Measurements from ENCODE around the gene RSPRY1.
"Not testable (repeated sequence)": the region's sequence is repeated elsewhere in the genome, so short reads cannot be mapped to it uniquely, and the experiment has no call there.

RSPRY1 gene

DNA sequence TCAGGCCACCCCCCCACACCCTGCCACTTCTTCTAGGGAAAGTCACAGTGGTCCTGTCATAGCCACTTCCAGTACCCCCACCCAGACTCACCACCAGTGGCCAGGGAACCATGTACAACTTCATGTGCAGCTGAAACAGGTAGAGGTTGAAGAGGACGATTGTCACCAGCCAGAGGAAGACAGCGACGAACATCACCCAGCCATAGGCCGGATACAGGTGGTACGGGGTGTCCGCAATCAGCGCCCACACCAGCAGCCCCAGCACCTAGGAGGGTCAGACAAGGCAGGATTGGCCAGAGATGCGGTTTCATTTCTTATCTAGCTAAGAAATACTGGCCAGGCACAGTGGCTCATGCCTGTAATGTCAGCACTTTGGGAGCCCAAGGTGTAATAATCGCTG, 75.7 kb downstream of the RSPRY1 start:
- Histone ChIP-seq H3K4me1 (ENCODE audit: control insufficient read depth, insufficient read depth, low read length) (peaks cover 8% of the 10 kb centered on the region), H3K4me3 (ENCODE audit: low read length) (no peak overlapping the region), H3K9me3 (ENCODE audit: control insufficient read depth, low read length) (no peaks in the 10 kb centered on the region), H3K9ac (ENCODE audit: low read length) (no peak overlapping the region), H3K27me3 (replicated peaks; ENCODE audit: control insufficient read depth, insufficient read depth, low read length) (peaks cover 10% of the 10 kb centered on the region), H3K36me3 (ENCODE audit: control insufficient read depth, insufficient read depth, low read length, severe bottlenecking) (no peaks in the 10 kb centered on the region)
- no peak for DNase-seq (ENCODE audit: low read depth)

DNA sequence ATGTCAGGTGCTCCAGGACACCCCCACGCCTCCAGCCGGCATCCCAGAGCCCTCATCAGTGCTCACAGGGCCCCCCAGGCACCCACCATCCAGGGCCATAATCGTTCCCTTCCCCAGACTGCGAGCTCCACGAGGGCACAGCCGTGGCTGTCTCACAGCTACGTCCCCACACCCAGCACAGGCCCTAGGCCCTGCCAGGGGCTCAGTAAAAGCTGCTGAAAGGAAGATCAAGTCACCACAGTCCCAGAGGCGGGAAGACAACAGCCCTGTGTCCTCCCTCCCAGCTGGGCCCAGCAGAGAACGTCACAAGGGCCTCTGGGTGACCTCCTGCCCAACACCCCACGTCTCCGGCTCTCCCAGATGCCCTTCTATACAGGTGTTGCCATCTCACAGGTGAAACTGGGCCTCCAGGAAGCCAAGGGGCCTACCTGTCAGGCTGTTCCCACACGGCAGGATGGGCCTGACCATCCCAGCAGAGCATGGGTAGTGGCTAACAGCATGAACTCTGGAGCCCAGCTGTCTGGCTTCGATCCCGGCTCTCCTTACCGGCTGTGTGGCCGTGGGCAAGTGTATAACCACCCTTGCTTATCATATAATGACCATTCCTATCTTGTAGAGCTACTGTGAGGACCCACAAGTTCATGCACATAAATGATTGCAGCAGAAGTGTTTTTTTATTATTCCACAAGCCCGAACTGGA, 76.9 kb downstream of the RSPRY1 start:
- Histone ChIP-seq H3K9ac (ENCODE audit: low read length) (no peak overlapping the region), H3K4me1 (ENCODE audit: control insufficient read depth, insufficient read depth, low read length) (peaks cover 8% of the 10 kb centered on the region), H3K4me3 (ENCODE audit: low read length) (no peak overlapping the region), H3K36me3 (ENCODE audit: control insufficient read depth, insufficient read depth, low read length, severe bottlenecking) (no peaks in the 10 kb centered on the region), H3K9me3 (ENCODE audit: control insufficient read depth, low read length) (no peaks in the 10 kb centered on the region), H3K27me3 (replicated peaks; ENCODE audit: control insufficient read depth, insufficient read depth, low read length) (peaks cover 17% of the 10 kb centered on the region)
- DNase-seq (ENCODE audit: low read depth) = no peak

DNA sequence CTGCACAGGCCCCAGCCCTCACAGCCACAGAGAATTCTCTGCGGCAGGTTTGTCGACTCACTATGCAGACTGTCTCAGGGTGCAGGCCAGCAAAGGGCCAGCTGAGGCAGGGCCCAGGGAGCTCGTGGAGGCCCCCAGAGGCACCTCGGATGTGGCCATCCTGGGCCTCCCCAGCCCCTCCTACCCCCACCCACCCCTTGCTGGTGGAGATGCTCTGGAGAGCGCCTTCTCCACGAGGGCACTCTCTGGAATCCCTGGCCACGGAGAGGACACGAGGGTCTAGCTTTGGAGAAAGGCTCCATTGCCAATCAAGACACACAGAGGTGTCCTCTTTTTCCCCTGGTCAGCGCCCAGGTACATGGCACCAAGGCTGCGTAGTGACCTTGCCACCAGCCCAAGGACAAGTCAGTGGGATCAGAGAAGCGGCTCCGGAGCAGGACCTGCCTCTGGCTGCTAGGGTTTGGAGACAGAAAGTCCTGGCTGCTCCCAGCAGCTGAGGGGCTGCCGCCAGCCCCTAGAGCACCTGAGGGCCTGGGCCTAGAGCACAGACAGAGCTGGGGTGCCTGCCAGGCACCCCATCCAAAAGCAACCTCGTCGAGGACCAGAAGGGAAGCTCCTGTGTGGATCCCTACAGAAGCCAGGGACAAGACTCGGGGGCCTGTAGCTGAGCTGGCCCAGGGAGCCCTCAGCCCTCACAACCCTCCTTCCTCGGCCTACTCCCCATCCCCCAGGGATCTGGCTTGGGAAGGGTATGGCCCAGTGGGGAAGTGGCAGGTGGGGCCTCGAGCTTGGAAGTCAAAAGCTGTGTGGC, 77.6 kb downstream of the RSPRY1 start:
- Histone ChIP-seq H3K36me3 (ENCODE audit: control insufficient read depth, insufficient read depth, low read length, severe bottlenecking) (no peaks in the 10 kb centered on the region), H3K9ac (ENCODE audit: low read length) (no peak overlapping the region), H3K9me3 (ENCODE audit: control insufficient read depth, low read length) (no peaks in the 10 kb centered on the region), H3K4me3 (ENCODE audit: low read length) (no peak overlapping the region), H3K4me1 (ENCODE audit: control insufficient read depth, insufficient read depth, low read length) (peaks cover 8% of the 10 kb centered on the region), H3K27me3 (replicated peaks; ENCODE audit: control insufficient read depth, insufficient read depth, low read length) (peaks cover 20% of the 10 kb centered on the region)
- no peak for DNase-seq (ENCODE audit: low read depth)

DNA sequence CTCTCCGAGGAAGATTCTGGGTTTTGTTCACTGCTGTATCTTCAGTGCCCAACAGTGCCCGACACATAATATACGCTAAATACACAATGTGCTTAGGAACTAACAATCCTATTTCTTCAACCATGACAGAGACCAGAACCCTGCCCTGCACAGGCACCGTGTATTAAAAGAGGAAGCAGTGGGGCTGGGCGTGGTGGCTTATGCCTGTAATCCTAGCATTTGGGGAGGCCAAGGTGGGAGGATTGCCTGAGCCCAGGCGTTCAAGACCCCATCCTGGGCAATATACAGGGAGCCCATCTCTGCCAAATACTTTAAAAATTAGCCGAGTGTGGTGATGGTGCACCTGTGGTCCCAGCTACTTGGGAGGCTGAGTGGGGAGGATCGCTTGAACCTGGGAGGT, 78.3 kb downstream of the RSPRY1 start:
- Histone ChIP-seq H3K9me3 (ENCODE audit: control insufficient read depth, low read length) (no peaks in the 10 kb centered on the region), H3K4me1 (ENCODE audit: control insufficient read depth, insufficient read depth, low read length) (peaks cover 8% of the 10 kb centered on the region), H3K36me3 (ENCODE audit: control insufficient read depth, insufficient read depth, low read length, severe bottlenecking) (no peaks in the 10 kb centered on the region), H3K4me3 (ENCODE audit: low read length) (no peak overlapping the region), H3K27me3 (replicated peaks; ENCODE audit: control insufficient read depth, insufficient read depth, low read length) (peaks cover 20% of the 10 kb centered on the region), H3K9ac (ENCODE audit: low read length) (no peak overlapping the region)
- DNase-seq (ENCODE audit: low read depth) = no peak

DNA sequence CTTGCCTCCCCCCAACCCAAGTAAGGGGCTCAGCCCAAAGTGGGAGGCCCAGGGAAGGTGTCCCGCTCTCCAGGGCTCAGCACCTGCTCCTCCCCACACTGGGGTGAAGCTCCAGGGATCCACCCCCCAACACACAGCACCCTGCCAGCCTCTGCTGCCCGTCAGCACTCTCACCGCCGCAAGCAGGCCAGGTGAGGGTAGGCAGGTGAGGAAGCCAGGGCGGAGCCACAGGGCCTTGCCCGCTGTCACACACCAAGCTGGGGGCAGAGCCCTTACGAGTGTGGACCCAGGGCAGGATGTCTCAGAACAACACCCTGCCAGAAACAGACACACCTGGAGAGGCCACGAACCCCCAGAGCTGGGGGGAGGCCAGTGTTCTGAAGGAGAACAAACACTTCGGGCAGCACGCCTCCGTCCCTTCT, 78.8 kb downstream of the RSPRY1 start:
- DNase-seq (ENCODE audit: low read depth) = no peak
- peaks cover 20% of the 10 kb centered on the region for H3K27me3 ChIP-seq (replicated peaks; ENCODE audit: control insufficient read depth, insufficient read depth, low read length)
- H3K9ac ChIP-seq (ENCODE audit: low read length) = no peak overlapping the region
- H3K4me3 ChIP-seq (ENCODE audit: low read length) = no peak overlapping the region
- H3K9me3 ChIP-seq (ENCODE audit: control insufficient read depth, low read length) = no peaks in the 10 kb centered on the region
- H3K36me3 ChIP-seq (ENCODE audit: control insufficient read depth, insufficient read depth, low read length, severe bottlenecking) = no peaks in the 10 kb centered on the region
- peaks cover 7% of the 10 kb centered on the region for H3K4me1 ChIP-seq (ENCODE audit: control insufficient read depth, insufficient read depth, low read length)

DNA sequence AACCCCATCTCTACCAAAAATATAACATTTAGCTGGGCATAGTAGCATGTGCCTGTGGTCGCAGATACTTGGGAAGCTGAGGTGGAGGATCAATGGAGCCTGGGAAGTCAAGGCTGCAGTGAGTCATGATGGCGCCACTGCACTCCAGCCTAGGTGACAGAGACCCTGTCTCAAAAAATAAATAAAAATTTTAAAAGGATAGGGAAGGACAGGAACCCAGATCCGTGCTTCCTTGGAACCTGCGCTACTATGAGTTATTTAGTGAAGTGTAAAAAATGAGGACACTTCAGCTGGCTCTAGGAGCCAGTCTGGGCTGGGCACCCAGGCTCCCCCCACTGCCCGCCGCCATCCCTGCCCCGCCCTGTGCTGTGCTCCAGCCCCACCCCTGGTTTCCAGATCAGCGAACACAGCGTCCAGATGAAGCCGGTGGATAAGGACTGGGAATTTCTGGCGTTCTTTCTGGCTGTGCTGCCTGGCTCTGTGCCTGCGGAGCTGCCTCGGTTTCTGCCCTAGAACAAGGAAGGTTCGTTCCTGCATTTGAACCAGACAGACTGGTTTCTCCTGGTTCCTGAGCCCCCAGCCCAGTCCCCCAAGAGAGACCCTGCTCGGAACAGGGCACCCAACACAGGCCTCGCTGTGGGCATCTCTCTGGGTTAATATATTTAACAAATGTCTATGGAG, 79.9 kb downstream of the RSPRY1 start:
- Histone ChIP-seq H3K9me3 (ENCODE audit: control insufficient read depth, low read length) (no peaks in the 10 kb centered on the region), H3K9ac (ENCODE audit: low read length) (no peak overlapping the region), H3K27me3 (replicated peaks; ENCODE audit: control insufficient read depth, insufficient read depth, low read length) (peaks cover 20% of the 10 kb centered on the region), H3K4me3 (ENCODE audit: low read length) (no peak overlapping the region), H3K36me3 (ENCODE audit: control insufficient read depth, insufficient read depth, low read length, severe bottlenecking) (no peaks in the 10 kb centered on the region), H3K4me1 (ENCODE audit: control insufficient read depth, insufficient read depth, low read length) (no peaks in the 10 kb centered on the region)
- DNase-seq (ENCODE audit: low read depth) = peak; percentile 53

DNA sequence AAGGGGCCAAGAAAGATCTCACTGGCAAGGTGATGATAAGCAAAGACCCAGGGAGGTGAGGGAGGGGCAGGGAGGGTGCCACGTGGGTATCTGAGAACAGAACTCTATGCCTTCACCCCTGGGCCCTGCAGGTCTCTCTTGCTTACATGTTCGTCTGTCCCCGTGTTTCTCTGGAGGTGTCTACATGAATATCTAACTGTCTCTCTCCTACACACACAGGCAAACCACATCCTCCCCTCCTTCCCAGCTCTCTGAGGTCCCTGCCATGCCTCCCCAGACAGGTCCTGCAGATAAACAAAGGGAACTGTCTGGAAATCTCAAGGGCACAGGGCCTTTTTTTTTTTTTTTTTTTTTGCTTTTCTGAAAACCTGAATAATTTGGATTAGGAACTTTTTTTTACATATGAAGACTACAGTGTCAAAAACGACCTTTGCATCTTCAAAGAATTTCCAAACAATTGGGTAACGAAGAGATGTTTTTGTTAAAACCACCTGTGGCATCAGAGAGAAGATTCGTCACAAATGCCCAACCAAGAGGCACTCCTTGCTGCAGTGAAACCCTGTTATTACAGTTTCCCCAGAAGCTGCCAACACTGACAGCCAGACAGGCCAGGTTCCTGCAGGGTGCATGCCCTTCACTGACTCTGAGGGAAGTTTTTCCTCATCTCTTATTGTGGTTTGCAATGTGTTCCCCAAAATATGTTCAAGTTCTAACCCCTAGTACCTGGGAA, 80.6 kb downstream of the RSPRY1 start:
- H3K36me3 ChIP-seq (ENCODE audit: control insufficient read depth, insufficient read depth, low read length, severe bottlenecking) = no peaks in the 10 kb centered on the region
- H3K9ac ChIP-seq (ENCODE audit: low read length) = no peak overlapping the region
- no peaks in the 10 kb centered on the region for H3K4me1 ChIP-seq (ENCODE audit: control insufficient read depth, insufficient read depth, low read length)
- no peaks in the 10 kb centered on the region for H3K9me3 ChIP-seq (ENCODE audit: control insufficient read depth, low read length)
- no peak for DNase-seq (ENCODE audit: low read depth)
- H3K4me3 ChIP-seq (ENCODE audit: low read length) = no peak overlapping the region
- peaks cover 20% of the 10 kb centered on the region for H3K27me3 ChIP-seq (replicated peaks; ENCODE audit: control insufficient read depth, insufficient read depth, low read length)

DNA sequence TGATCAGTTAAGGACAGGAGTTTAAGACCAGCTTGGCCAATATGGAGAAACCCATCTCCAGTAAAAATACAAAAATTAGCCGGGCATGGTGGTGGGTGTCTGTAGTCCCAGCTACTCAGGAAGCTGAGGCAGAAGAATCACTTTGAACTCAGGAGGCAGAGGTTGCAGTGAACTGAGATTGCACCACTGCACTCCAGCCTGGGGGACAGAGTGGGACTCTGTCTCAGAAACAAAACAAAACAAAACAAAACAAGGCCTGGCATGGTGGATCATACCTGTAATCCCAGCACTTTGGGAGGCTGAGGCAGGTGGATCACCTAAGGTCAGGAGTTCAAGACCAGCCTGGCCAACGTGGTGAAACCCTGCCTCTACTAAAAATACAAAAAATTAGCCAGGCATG, 81.2 kb downstream of the RSPRY1 start:
- not testable (repeated sequence) for DNase-seq (ENCODE audit: low read depth); H3K9ac ChIP-seq (ENCODE audit: low read length); H3K4me3 ChIP-seq (ENCODE audit: low read length); H3K9me3 ChIP-seq (ENCODE audit: control insufficient read depth, low read length); H3K4me1 ChIP-seq (ENCODE audit: control insufficient read depth, insufficient read depth, low read length); H3K36me3 ChIP-seq (ENCODE audit: control insufficient read depth, insufficient read depth, low read length, severe bottlenecking)
- peaks cover 20% of the 10 kb centered on the region for H3K27me3 ChIP-seq (replicated peaks; ENCODE audit: control insufficient read depth, insufficient read depth, low read length)

DNA sequence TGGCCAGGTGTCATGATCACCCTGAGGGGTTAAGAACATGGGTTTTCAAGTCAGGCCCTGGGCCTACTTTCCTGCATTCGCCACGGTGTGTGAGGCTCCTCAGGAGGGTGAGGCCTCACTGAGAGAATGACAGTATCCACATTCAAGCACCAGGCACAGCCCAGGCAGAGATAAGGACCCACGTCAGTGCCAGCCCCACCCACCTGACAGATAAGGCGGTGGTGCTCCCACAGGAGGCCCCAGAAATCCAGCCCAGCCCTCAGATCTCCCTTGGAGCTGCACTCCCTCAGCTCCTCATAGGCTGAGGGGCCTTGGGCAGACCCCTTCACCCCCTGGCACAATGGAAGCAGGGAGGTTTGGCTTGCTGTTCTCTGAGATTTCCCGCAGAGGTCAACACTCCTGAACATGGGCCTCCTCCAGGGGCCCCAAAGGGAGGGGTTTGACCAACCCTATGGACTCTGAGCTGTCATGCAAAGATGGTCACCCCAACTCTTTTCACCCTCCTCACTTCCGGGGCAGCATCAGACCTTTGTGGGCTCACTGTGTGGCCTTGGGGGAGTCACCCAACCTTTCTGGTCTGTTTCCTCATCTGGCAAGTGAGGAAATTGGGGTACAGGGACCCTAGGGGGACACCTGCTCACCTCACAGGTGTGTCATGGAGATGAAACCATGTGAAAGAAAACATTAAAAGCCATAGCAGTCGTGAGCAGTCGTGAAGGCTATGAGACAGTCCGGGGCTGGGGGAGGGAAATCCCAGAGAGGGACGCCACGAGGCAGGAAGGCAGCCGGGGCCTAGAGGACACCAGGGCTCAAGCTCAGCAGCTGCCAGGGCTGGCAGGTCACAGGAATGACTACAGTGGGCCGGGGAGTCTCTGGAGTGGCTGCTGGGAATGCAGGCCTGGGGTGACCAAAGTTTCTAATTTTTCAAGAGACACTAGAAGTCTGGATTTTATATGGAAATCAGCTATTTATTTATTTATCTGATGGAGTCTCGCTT, 83.0 kb downstream of the RSPRY1 start:
- no peak for DNase-seq (ENCODE audit: low read depth)
- H3K9me3 ChIP-seq (ENCODE audit: control insufficient read depth, low read length) = no peaks in the 10 kb centered on the region
- H3K4me1 ChIP-seq (ENCODE audit: control insufficient read depth, insufficient read depth, low read length) = no peaks in the 10 kb centered on the region
- no peaks in the 10 kb centered on the region for H3K36me3 ChIP-seq (ENCODE audit: control insufficient read depth, insufficient read depth, low read length, severe bottlenecking)
- H3K27me3 ChIP-seq (replicated peaks; ENCODE audit: control insufficient read depth, insufficient read depth, low read length) = peaks cover 20% of the 10 kb centered on the region
- H3K9ac ChIP-seq (ENCODE audit: low read length) = no peak overlapping the region
- no peak overlapping the region for H3K4me3 ChIP-seq (ENCODE audit: low read length)

Data from adipocyte (in vitro differentiated cells).